Gastroesophageal sphincter (tissue), 4 donors: Measurements from ENCODE around the gene CIAO2B. TPM values are rescaled to one million over a fixed set of nuclear protein-coding genes. Genes with fewer than 3 reads are reported as not detected.
"Not testable (repeated sequence)": the region's sequence is repeated elsewhere in the genome, so short reads cannot be mapped to it uniquely, and the experiment has no call there.

Source experiments
- ATAC-seq: fragments of 150-250 bp; one replicate; pipeline ENCODE4 v1.9.1; 2016; ENCODE audit warnings: mild to moderate bottlenecking, moderate library complexity
- H3K27ac ChIP-seq, 4 donors: fragments of 200-600 bp; sonication (generic) in 3 of 4; 1 replicate in 3 of 4; 2 replicates in 1 of 4; pipeline ENCODE4 v1.5.1; 2016 to 2019
- H3K27me3 ChIP-seq: fragments of 200-600 bp; sonication (generic); one replicate; pipeline ENCODE4 v1.5.1; 2019
- H3K36me3 ChIP-seq, 2 donors: fragments of 200-600 bp; sonication (generic); one replicate each; pipeline ENCODE4 v1.5.1; 2019; ENCODE audit warnings: control low read depth in 1 of 2
- H3K4me1 ChIP-seq, 3 donors: fragments of 200-600 bp; sonication (generic); 1 replicate in 2 of 3; 2 replicates in 1 of 3; pipeline ENCODE4 v1.5.1; 2016 to 2019; ENCODE audit warnings: control low read depth in 2 of 3
- H3K4me3 ChIP-seq, 2 donors: fragments of 200-600 bp; sonication (generic); one replicate each; pipeline ENCODE4 v1.5.1; 2019; ENCODE audit warnings: mild to moderate bottlenecking in 1 of 2, moderate library complexity in 1 of 2
- H3K9me3 ChIP-seq, 3 donors: fragments of 200-600 bp; sonication (generic); one replicate each; pipeline ENCODE4 v1.5.1; 2017 to 2019; ENCODE audit warnings: control low read depth in 2 of 3
- EP300 ChIP-seq: sonication (generic); formaldehyde crosslinking; IDR thresholded peaks from one replicate; pipeline ENCODE4 v1.6.1; 2017; ENCODE audit warnings: antibody characterized with exemption, mild to moderate bottlenecking
- POLR2A ChIP-seq, 2 donors: fragments of 450-650 bp; IDR thresholded peaks; one replicate each; pipeline ENCODE4 v1.6.1; 2017; ENCODE audit warnings: antibody characterized with exemption in 2 of 2, mild to moderate bottlenecking in 2 of 2, moderate library complexity in 1 of 2
- POLR2AphosphoS5 ChIP-seq: sonication (generic); formaldehyde crosslinking; IDR thresholded peaks from one replicate; pipeline ENCODE4 v1.6.1; 2017; ENCODE audit warnings: antibody characterized with exemption
- WGBS, 2 donors: methylation state at CpG; one replicate each; pipeline ENCODE4 v1.1.5; 2018; ENCODE audit warnings: low coverage in 1 of 2; 5-methylcytosine and 5-hydroxymethylcytosine counted together
- total RNA-seq, 4 donors: library from RNA; depleted of rRNA; stranded (reverse); fragments of >200 nt; gene quantifications; one replicate each; pipeline ENCODE4 v1.1.0, GENCODE V29; 2016
- TF ChIP-seq, protein P1 (sequence below), 4 experiments: fragments of 200-600 bp in 2 of 4; fragments of 450-650 bp in 2 of 4; sonication (generic) in 1 of 4; IDR thresholded peaks; one replicate each; pipeline ENCODE4 v1.5.1; 2017 to 2019; ENCODE audit warnings: antibody characterized with exemption in 4 of 4, mild to moderate bottlenecking in 2 of 4, moderate library complexity in 2 of 4

CIAO2B gene
- total RNA-seq, 4 donors from 2014 or later: 54.3 to 88.9 (median 79.5) TPM

DNA sequence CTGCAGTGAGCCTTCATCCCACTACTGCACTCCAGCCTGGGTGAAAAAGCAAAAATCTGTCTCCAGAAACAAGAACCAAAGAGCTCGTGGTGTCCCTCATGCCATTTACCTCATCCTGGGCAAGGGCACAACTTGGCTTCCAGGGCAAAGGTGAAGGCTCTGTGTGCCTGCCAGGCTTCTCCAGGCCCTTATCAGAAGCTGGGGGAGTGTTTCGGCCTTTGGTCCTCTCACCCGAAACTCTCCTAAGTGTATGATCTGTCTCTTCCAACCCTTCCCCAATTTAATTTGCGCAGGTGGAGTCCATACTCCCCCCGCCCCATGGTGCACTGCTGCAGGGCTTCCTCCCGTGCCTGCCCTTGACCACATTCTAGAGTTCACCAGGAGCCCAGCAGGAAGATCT, 2.3 kb upstream of the CIAO2B start:
- H3K4me3 ChIP-seq: peak overlapping the region in 1 of 2 donors; percentile 97
- peaks cover 5 to 54% (median 29%) of the 10 kb centered on the region in 3 donors for H3K4me1 ChIP-seq
- WGBS, 2 donors: 68% methylated on average over 5 of the region's 6 CpGs; no CpG with 5 or more reads in 1 of the 2 donors
- no peak for ATAC-seq
- no peaks in the 10 kb centered on the region for H3K9me3 ChIP-seq
- peaks cover 0 to 64% of the 10 kb centered on the region in 2 donors for H3K36me3 ChIP-seq
- H3K27ac ChIP-seq: peak overlapping the region in 1 of 4 donors; percentile 97
- TF ChIP-seq POLR2AphosphoS5 (no peak), POLR2A (IDR thresholded peaks at IDR 0.05) (no peak), EP300 (no peak)
- TF ChIP-seq, protein P1, sequence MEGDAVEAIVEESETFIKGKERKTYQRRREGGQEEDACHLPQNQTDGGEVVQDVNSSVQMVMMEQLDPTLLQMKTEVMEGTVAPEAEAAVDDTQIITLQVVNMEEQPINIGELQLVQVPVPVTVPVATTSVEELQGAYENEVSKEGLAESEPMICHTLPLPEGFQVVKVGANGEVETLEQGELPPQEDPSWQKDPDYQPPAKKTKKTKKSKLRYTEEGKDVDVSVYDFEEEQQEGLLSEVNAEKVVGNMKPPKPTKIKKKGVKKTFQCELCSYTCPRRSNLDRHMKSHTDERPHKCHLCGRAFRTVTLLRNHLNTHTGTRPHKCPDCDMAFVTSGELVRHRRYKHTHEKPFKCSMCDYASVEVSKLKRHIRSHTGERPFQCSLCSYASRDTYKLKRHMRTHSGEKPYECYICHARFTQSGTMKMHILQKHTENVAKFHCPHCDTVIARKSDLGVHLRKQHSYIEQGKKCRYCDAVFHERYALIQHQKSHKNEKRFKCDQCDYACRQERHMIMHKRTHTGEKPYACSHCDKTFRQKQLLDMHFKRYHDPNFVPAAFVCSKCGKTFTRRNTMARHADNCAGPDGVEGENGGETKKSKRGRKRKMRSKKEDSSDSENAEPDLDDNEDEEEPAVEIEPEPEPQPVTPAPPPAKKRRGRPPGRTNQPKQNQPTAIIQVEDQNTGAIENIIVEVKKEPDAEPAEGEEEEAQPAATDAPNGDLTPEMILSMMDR (IDR thresholded peaks at IDR 0.05): no peak
- no peaks in the 10 kb centered on the region for H3K27me3 ChIP-seq

DNA sequence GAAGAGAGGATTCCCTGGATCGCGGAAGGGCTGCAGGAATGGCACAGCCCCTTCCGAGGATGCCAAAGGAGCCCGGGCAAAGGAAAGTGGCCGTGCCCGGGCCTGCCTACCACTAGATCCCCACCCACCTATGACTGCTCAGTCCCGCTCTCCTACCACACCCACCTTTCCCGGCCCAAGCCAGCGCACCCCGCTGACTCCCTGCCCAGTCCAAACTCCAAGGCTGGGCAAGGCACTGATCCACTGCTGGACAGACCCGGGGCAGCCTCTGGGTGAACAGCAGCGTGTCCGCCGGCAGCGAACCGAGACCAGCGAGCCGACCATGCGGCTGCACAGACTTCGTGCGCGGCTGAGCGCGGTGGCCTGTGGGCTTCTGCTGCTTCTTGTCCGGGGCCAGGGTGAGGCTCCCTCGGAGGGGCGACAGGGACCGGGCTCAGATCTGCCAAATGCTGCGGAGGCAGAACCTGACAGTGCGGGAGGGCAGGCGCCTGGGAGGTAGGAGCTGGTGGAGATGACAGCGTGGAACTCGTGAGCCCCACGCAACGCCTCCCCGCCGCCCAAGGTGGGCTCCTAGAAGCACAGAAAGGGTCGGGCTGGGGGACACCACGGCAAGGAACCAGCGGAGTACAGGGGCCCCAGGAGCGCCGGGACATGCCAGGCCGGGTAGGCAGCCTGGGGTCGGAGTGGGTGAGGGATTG, 1.3 kb upstream of the CIAO2B start, which contains the start of gene CES2:
Gene CES2 (plus strand): TSS at position 203 of the 698 bp plus-strand sequence. CDS start 120 bp downstream, at position 323.
- Histone ChIP-seq H3K4me3 (peak within 1 kb of the TSS; percentile 97), H3K4me1 (peaks cover 5 to 54% (median 29%) of the 10 kb centered on the region in 3 donors), H3K9me3 (no peaks in the 10 kb centered on the region), H3K36me3 (peaks cover 0 to 57% of the 10 kb centered on the region in 2 donors), H3K27me3 (no peaks in the 10 kb centered on the region), H3K27ac (peak within 1 kb of the TSS; percentile 88 to 98 (median 97))
- 0 to 31% methylated on average over 1 to 12 of the region's 44 CpGs for WGBS, 2 donors
- peak; percentile 45 for ATAC-seq
- TF ChIP-seq EP300 (no peak), POLR2A (IDR thresholded peaks at IDR 0.05) (no peak), POLR2AphosphoS5 (no peak)
- TF ChIP-seq, protein P1 (IDR thresholded peaks at IDR 0.05): no peak

DNA sequence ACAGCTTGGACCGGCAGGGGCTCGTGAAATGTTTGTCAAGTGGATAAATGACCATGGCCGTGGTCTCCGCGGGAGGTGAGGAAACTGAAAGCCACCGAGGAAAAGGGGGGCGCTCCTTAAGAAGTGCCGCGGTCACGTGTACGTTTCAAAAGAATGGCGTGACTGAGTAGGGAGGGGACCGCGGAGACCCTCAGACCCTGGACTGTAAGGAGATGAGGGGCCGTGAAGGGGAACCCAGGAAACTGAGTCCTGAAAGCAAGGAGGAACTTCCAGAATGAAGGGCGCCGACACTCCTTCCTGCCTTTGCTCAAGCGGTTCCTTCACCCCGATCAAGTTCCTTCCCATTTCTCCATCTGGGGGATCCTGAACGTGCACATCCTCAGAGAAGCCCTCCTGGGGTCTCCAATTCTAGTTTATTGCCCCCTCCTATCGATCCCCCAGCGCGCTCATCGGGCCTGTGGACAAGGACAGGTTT, 674 bp upstream of the CIAO2B start:
- ATAC-seq, H3K9me3 ChIP-seq, H3K27me3 ChIP-seq: not testable (repeated sequence)
- H3K27ac ChIP-seq: peak overlapping the region; percentile 88 to 98 (median 97)
- peaks cover 5 to 54% (median 29%) of the 10 kb centered on the region in 3 donors for H3K4me1 ChIP-seq
- peak overlapping the region; percentile 97 for H3K4me3 ChIP-seq
- peaks cover 0 to 51% of the 10 kb centered on the region in 2 donors for H3K36me3 ChIP-seq
- 0% methylated on average over 6 to 15 of the region's 24 CpGs for WGBS, 2 donors

DNA sequence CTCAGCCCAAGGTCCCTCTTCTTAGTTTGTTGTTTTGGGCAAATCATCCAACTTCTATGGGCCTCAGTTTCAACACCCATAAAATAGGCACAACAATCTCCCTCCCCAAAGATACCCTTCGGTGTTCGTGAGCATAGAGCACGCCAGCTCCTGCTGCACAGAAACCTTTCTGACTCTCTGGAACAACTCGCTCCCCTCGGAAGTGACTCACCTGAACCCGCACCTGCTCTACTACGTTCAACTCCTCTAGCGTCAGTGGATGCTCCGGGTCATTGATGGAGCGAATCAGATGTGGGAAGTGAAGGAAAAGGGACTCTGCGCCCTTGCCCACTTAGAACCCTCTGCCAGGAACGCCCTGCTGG, 445 bp downstream of the CIAO2B start:
- no peak for TF ChIP-seq POLR2AphosphoS5
- no peak for TF ChIP-seq POLR2A (IDR thresholded peaks at IDR 0.05)
- TF ChIP-seq, protein P1 (IDR thresholded peaks at IDR 0.05): no peak
- no peak for TF ChIP-seq EP300
- H3K4me1 ChIP-seq: peaks cover 5 to 54% (median 29%) of the 10 kb centered on the region in 3 donors
- ATAC-seq: peak; percentile 5
- 0% methylated on average over 7 to 9 of the region's 12 CpGs for WGBS, 2 donors
- H3K36me3 ChIP-seq: peaks cover 0 to 40% of the 10 kb centered on the region in 2 donors
- H3K27ac ChIP-seq: peak overlapping the region; percentile 88 to 98 (median 97)
- H3K9me3 ChIP-seq: no peaks in the 10 kb centered on the region
- peak overlapping the region; percentile 97 for H3K4me3 ChIP-seq
- no peaks in the 10 kb centered on the region for H3K27me3 ChIP-seq

DNA sequence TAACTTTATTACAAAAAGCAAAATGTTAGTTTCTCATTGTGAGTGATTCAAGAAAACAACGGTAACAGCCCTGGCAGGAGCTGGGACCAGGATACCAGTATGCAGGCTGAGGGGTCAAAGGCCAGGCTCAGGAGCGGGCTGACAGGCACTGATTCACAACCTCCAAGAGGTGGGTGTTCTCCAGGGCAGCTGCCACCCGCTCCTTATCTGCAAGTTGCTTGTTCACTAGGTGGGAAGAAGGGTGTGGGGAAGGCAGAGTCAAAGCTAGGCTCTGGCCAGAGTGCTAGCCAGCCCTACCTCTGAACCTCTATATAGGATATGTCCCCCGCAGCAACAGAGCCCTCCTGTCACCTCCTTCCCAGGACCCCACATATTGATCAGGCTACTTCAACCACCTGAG, 2.1 kb downstream of the CIAO2B start:
- Histone ChIP-seq H3K27me3 (no peaks in the 10 kb centered on the region), H3K9me3 (no peaks in the 10 kb centered on the region), H3K4me1 (peaks cover 5 to 60% (median 29%) of the 10 kb centered on the region in 3 donors), H3K4me3 (no peak overlapping the region), H3K27ac (no peak overlapping the region), H3K36me3 (peaks cover 0 to 23% of the 10 kb centered on the region in 2 donors)
- ATAC-seq: no peak
- 76 to 88% methylated on average over 1 to 2 of the region's 4 CpGs for WGBS, 2 donors
- TF ChIP-seq POLR2AphosphoS5 (no peak), EP300 (no peak), POLR2A (IDR thresholded peaks at IDR 0.05) (no peak)
- TF ChIP-seq, protein P1 (IDR thresholded peaks at IDR 0.05): no peak
